HepG2 (cell line): ENCODE data around the gene BPHL. TPM values are rescaled to one million over a fixed set of nuclear protein-coding genes. Genes with fewer than 3 reads are reported as not detected.
A peak's percentile ranks its signal among the peaks of the same experiment; 100 is the strongest.

ENCODE experiments used
- ATM ChIP-seq: fragments of 450-650 bp; IDR thresholded peaks from 2 replicates; pipeline ENCODE4 v1.7.1; 2017; ENCODE audit warnings: mild to moderate bottlenecking, borderline replicate concordance
- CERS6 ChIP-seq: sonication (generic); formaldehyde crosslinking; IDR thresholded peaks from 2 replicates; pipeline ENCODE4 v1.5.0; 2020; ENCODE audit warnings: missing genetic modification reagents
- DBP ChIP-seq: sonication (generic); formaldehyde crosslinking; IDR thresholded peaks from 2 replicates; pipeline ENCODE4 v1.4.0; 2020; ENCODE audit warnings: missing genetic modification reagents; ENCODE audit errors: not compliant biosample characterization
- E2F5 ChIP-seq: sonication (generic); formaldehyde crosslinking; conservative IDR thresholded peaks from 2 replicates; pipeline ENCODE4 v1.4.0; 2020; ENCODE audit warnings: missing genetic modification reagents
- FOXC1 ChIP-seq: sonication (generic); formaldehyde crosslinking; IDR thresholded peaks from 2 replicates; pipeline ENCODE4 v1.8.0; 2022; ENCODE audit warnings: mild to moderate bottlenecking, missing genetic modification reagents, borderline replicate concordance
- HINFP ChIP-seq: sonication (generic); formaldehyde crosslinking; IDR thresholded peaks from 2 replicates; pipeline ENCODE4 v1.4.0; 2020; ENCODE audit warnings: low read depth, mild to moderate bottlenecking, missing genetic modification reagents
- KAT8 ChIP-seq: IDR thresholded peaks from 2 replicates; pipeline ENCODE4 v1.6.1; 2016; ENCODE audit warnings: missing genetic modification reagents, missing compliant biosample characterization
- MIER2 ChIP-seq: IDR thresholded peaks from 2 replicates; pipeline ENCODE4 v1.6.1; 2016; ENCODE audit warnings: missing biosample characterization, missing genetic modification reagents
- MTA3 ChIP-seq: sonication (generic); formaldehyde crosslinking; IDR thresholded peaks from 2 replicates; pipeline ENCODE4 v1.4.0; 2020; ENCODE audit warnings: missing genetic modification reagents
- NCOR1 ChIP-seq: fragments of 200-600 bp; sonication (generic); IDR thresholded peaks from 2 replicates; pipeline ENCODE4 v1.7.0; 2017; ENCODE audit warnings: antibody characterized with exemption, low read length, borderline replicate concordance
- NFYC ChIP-seq: IDR thresholded peaks from 2 replicates; pipeline ENCODE4 v1.6.1; 2016; ENCODE audit warnings: missing genetic modification reagents, missing compliant biosample characterization
- PRDM10 ChIP-seq: sonication (generic); formaldehyde crosslinking; IDR thresholded peaks from 2 replicates; pipeline ENCODE4 v1.4.0; 2020; ENCODE audit warnings: low read depth, missing genetic modification reagents
- RXRB ChIP-seq: IDR thresholded peaks from 2 replicates; pipeline ENCODE4 v1.6.1; 2016; ENCODE audit warnings: borderline replicate concordance, missing genetic modification reagents, missing compliant biosample characterization
- ZNF441 ChIP-seq: sonication (generic); formaldehyde crosslinking; IDR thresholded peaks from 2 replicates; pipeline ENCODE4 v1.7.0; 2021; ENCODE audit warnings: missing genetic modification reagents, borderline replicate concordance
- ZNF605 ChIP-seq: sonication (generic); formaldehyde crosslinking; IDR thresholded peaks from 2 replicates; pipeline ENCODE4 v1.8.0; 2022; ENCODE audit warnings: mild to moderate bottlenecking, missing genetic modification reagents
- polyA plus RNA-seq, 8 experiments: library from polyadenylated mRNA; depleted of rRNA in 3 of 8; stranded (reverse) in 7 of 8; unstranded in 1 of 8; fragments of >200 nt; fragmentation: Illumina TruSeq in 4 of 8; extraction: Trizol in 4 of 8; gene quantifications; 2 replicates each; pipeline versions ENCODE4 v1.2.1 to v1.2.3, GENCODE V29; 2011 to 2016; ENCODE audit warnings: low read depth in 4 of 8, missing spikeins in 1 of 8, mixed read lengths in 1 of 8; ENCODE audit not compliant: insufficient read depth in 1 of 8
- total RNA-seq, 5 experiments: library from RNA; depleted of rRNA; stranded (reverse); fragments of >200 nt; fragmentation: Illumina TruSeq; extraction: Trizol; gene quantifications; 2 replicates each; pipeline ENCODE4 v1.2.3, GENCODE V29; 2016; ENCODE audit warnings: low read depth in 1 of 5

Gene BPHL
- total and polyA plus RNA-seq, 2 of the 13 experiments (the other 11 are each of a cell fraction or from before 2014, with no cell fraction given): 37.8 to 39.5 TPM

GRCh38 chr6:3135668-3136291 is 17.3 kb downstream of the BPHL start (continued):
- TF ChIP-seq CERS6 (CRISPR knock-in tag) (no peak), PRDM10 (CRISPR knock-in tag) (peak; percentile 74; the same call in 1 of the 2 replicates), E2F5 (CRISPR knock-in tag) (no peak), KAT8 (peak; percentile 57), HINFP (CRISPR knock-in tag) (0 out of 2 replicates have a peak, but pooled peaks have one; percentile 3), ATM (no peak), ZNF441 (CRISPR knock-in tag) (no peak), MIER2 (CRISPR knock-in tag) (no peak), ZNF605 (CRISPR knock-in tag) (no peak), DBP (CRISPR knock-in tag) (no peak), MTA3 (CRISPR knock-in tag) (no peak), FOXC1 (CRISPR knock-in tag) (peak; percentile 73; the same call in 1 of the 2 replicates), RXRB (CRISPR knock-in tag) (peak; percentile 75; the same call in 1 of the 2 replicates), NFYC (CRISPR knock-in tag) (0 out of 2 replicates have a peak, but pooled peaks have one; percentile 15), NCOR1 (peak; percentile 66; the same call in 1 of the 2 replicates)
